SK-N-SH treated with all-trans-retinoic acid at 6 μM for 48 hours (cell line): Measurements from ENCODE around the gene CFAP74.

ENCODE experiments used
- ATAC-seq: fragments of 200-7000 bp; cut with Tn5 transposase; 3 replicates; pipeline ENCODE4 v1.9.1; 2020; ENCODE audit warnings: mild to moderate bottlenecking, moderate library complexity
- ARNTL ChIP-seq: fragments of 450-650 bp; formaldehyde crosslinking; IDR thresholded peaks from 2 replicates; pipeline ENCODE4 v1.5.0; 2020; ENCODE audit warnings: low read depth, mild to moderate bottlenecking, moderate library complexity, borderline replicate concordance
- BACH2 ChIP-seq: fragments of 250-450 bp; sonication (Bioruptor Pico); IDR thresholded peaks from 2 replicates; pipeline ENCODE4 v1.9.0; 2021; ENCODE audit warnings: mild to moderate bottlenecking, borderline replicate concordance
- CSDC2 ChIP-seq: fragments of 250-450 bp; sonication (Bioruptor Pico); IDR thresholded peaks from 2 replicates; pipeline ENCODE4 v1.5.0; 2020; ENCODE audit warnings: mild to moderate bottlenecking, moderate library complexity
- CSRNP3 ChIP-seq: fragments of 250-450 bp; sonication (Bioruptor Pico); IDR thresholded peaks from 2 replicates; pipeline ENCODE4 v1.5.1; 2021; ENCODE audit warnings: mild to moderate bottlenecking, moderate library complexity
- ESRRG ChIP-seq: fragments of 250-450 bp; sonication (Bioruptor Pico); IDR thresholded peaks from 2 replicates; pipeline ENCODE4 v1.6.1; 2021; ENCODE audit warnings: mild to moderate bottlenecking
- GLIS3 ChIP-seq: fragments of 250-450 bp; sonication (Bioruptor Pico); IDR thresholded peaks from 2 replicates; pipeline ENCODE4 v1.5.0; 2020; ENCODE audit warnings: mild to moderate bottlenecking, moderate library complexity
- ISL1 ChIP-seq: fragments of 250-450 bp; sonication (Bioruptor Pico); IDR thresholded peaks from 2 replicates; pipeline ENCODE4 v2.1.2; 2022; ENCODE audit warnings: mild to moderate bottlenecking, moderate library complexity
- OSR1 ChIP-seq: fragments of 250-450 bp; sonication (Bioruptor Pico); IDR thresholded peaks from 2 replicates; pipeline ENCODE4 v1.8.0; 2022; ENCODE audit warnings: moderate library complexity, mild to moderate bottlenecking, inconsistent platforms
- PATZ1 ChIP-seq: fragments of 250-450 bp; sonication (Bioruptor Pico); IDR thresholded peaks from 2 replicates; pipeline ENCODE4 v1.8.0; 2020; ENCODE audit warnings: mild to moderate bottlenecking, moderate library complexity, borderline replicate concordance
- PPARA ChIP-seq: fragments of 250-450 bp; sonication (Bioruptor Pico); IDR thresholded peaks from 2 replicates; pipeline ENCODE4 v1.5.0; 2020; ENCODE audit warnings: mild to moderate bottlenecking, borderline replicate concordance
- RARB ChIP-seq: fragments of 250-450 bp; sonication (Bioruptor Pico); IDR thresholded peaks from 2 replicates; pipeline ENCODE4 v1.8.0; 2021; ENCODE audit warnings: mild to moderate bottlenecking, moderate library complexity
- SNAI2 ChIP-seq: fragments of 250-450 bp; sonication (Bioruptor Pico); IDR thresholded peaks from 2 replicates; pipeline ENCODE4 v1.5.0; 2020; ENCODE audit warnings: mild to moderate bottlenecking, moderate library complexity
- TCF4 ChIP-seq: fragments of 250-450 bp; sonication (Bioruptor Pico); IDR thresholded peaks from 2 replicates; pipeline ENCODE4 v1.8.0; 2021; ENCODE audit warnings: mild to moderate bottlenecking, moderate library complexity, borderline replicate concordance
- TOX ChIP-seq: fragments of 250-450 bp; sonication (Bioruptor Pico); IDR thresholded peaks from 2 replicates; pipeline ENCODE4 v1.8.0; 2021; ENCODE audit warnings: mild to moderate bottlenecking, moderate library complexity, borderline replicate concordance
- ZC3H10 ChIP-seq: fragments of 250-450 bp; sonication (Bioruptor Pico); IDR thresholded peaks from 2 replicates; pipeline ENCODE4 v1.5.1; 2021; ENCODE audit warnings: mild to moderate bottlenecking, moderate library complexity
- ZFP3 ChIP-seq: fragments of 250-450 bp; sonication (Bioruptor Pico); IDR thresholded peaks from 2 replicates; pipeline ENCODE4 v1.5.0; 2020; ENCODE audit warnings: mild to moderate bottlenecking, moderate library complexity
- ZFP30 ChIP-seq: fragments of 450-650 bp; formaldehyde crosslinking; IDR thresholded peaks from 2 replicates; pipeline ENCODE4 v1.5.0; 2022; ENCODE audit warnings: mild to moderate bottlenecking, moderate library complexity
- ZNF565 ChIP-seq: fragments of 450-650 bp; formaldehyde crosslinking; conservative IDR thresholded peaks from 2 replicates; pipeline ENCODE4 v1.5.0; 2020; ENCODE audit warnings: low read depth, mild to moderate bottlenecking, moderate library complexity
- ZNF70 ChIP-seq: fragments of 450-650 bp; formaldehyde crosslinking; IDR thresholded peaks from 2 replicates; pipeline ENCODE4 v1.5.0; 2020; ENCODE audit warnings: mild to moderate bottlenecking, moderate library complexity
- ZNF8 ChIP-seq: fragments of 450-650 bp; formaldehyde crosslinking; IDR thresholded peaks from 2 replicates; pipeline ENCODE4 v1.5.0; 2020; ENCODE audit warnings: mild to moderate bottlenecking, moderate library complexity

Gene CFAP74

GRCh38 chr1:2046953-2047748 is 43.6 kb upstream of the CFAP74 start:
- ATAC-seq, result no peak
- TF ChIP-seq ISL1 (CRISPR knock-in tag), result no peak
- no peak for TF ChIP-seq ESRRG (CRISPR knock-in tag)
- TF ChIP-seq PPARA (CRISPR knock-in tag), result no peak
- no peak for TF ChIP-seq ZNF8 (CRISPR knock-in tag)
- TF ChIP-seq PATZ1 (CRISPR knock-in tag), result no peak
- no peak for TF ChIP-seq TCF4 (CRISPR knock-in tag)
- no peak for TF ChIP-seq OSR1 (CRISPR knock-in tag)
- no peak for TF ChIP-seq ZNF70
- TF ChIP-seq CSDC2 (CRISPR knock-in tag), result no peak
- TF ChIP-seq, all 23 proteins: peak for 0

- ATAC-seq, result peak; percentile 28; the same call in 2 of the 3 replicates
Observed at GRCh38 chr1:2046174-2046917, 42.8 kb upstream of the CFAP74 start.

GRCh38 chr1:2045468-2046173 is 42.0 kb upstream of the CFAP74 start:
- no peak for ATAC-seq
- TF ChIP-seq PATZ1 (CRISPR knock-in tag) (no peak), ZFP3 (CRISPR knock-in tag) (no peak)

More at GRCh38 chr1:2046174-2046917, 42.8 kb upstream of the CFAP74 start:
- no peak for TF ChIP-seq ARNTL (CRISPR knock-in tag)
- TF ChIP-seq BACH2 (CRISPR knock-in tag), result no peak
- TF ChIP-seq TOX (CRISPR knock-in tag), result no peak
- no peak for TF ChIP-seq CSDC2 (CRISPR knock-in tag)
- TF ChIP-seq ZC3H10 (CRISPR knock-in tag), result no peak
- TF ChIP-seq RARB (CRISPR knock-in tag), result no peak
- TF ChIP-seq OSR1 (CRISPR knock-in tag), result no peak
- no peak for TF ChIP-seq SNAI2 (CRISPR knock-in tag)
- TF ChIP-seq PATZ1 (CRISPR knock-in tag), result no peak
- TF ChIP-seq GLIS3 (CRISPR knock-in tag), result no peak
- TF ChIP-seq TCF4 (CRISPR knock-in tag), result no peak
- TF ChIP-seq ZNF70, result no peak
- no peak for TF ChIP-seq ZFP30 (CRISPR knock-in tag)
- TF ChIP-seq, all 23 proteins: peak for 0

GRCh38 chr1:2044510-2045319 is 41.1 kb upstream of the CFAP74 start:
- ATAC-seq, result peak; percentile 82
- TF ChIP-seq ESRRG (CRISPR knock-in tag), result no peak
- TF ChIP-seq RARB (CRISPR knock-in tag), result no peak
- TF ChIP-seq CSRNP3 (CRISPR knock-in tag), result no peak
- no peak for TF ChIP-seq ZFP30 (CRISPR knock-in tag)
- no peak for TF ChIP-seq PPARA (CRISPR knock-in tag)
- TF ChIP-seq ISL1 (CRISPR knock-in tag), result no peak
- no peak for TF ChIP-seq ZNF565 (CRISPR knock-in tag)
- no peak for TF ChIP-seq SNAI2 (CRISPR knock-in tag)
- no peak for TF ChIP-seq GLIS3 (CRISPR knock-in tag)
- TF ChIP-seq ZNF8 (CRISPR knock-in tag), result no peak
- TF ChIP-seq ZFP3 (CRISPR knock-in tag), result no peak
- TF ChIP-seq PATZ1 (CRISPR knock-in tag), result no peak
- no peak for TF ChIP-seq CSDC2 (CRISPR knock-in tag)
